Measurements from ENCODE around the gene DOC2B. TPM values are rescaled to one million over a fixed set of nuclear protein-coding genes. Genes with fewer than 3 reads are reported as not detected.

DOC2B gene
- total RNA-seq, 1 experiment from 2014 or later, result 15.2 TPM

DNA sequence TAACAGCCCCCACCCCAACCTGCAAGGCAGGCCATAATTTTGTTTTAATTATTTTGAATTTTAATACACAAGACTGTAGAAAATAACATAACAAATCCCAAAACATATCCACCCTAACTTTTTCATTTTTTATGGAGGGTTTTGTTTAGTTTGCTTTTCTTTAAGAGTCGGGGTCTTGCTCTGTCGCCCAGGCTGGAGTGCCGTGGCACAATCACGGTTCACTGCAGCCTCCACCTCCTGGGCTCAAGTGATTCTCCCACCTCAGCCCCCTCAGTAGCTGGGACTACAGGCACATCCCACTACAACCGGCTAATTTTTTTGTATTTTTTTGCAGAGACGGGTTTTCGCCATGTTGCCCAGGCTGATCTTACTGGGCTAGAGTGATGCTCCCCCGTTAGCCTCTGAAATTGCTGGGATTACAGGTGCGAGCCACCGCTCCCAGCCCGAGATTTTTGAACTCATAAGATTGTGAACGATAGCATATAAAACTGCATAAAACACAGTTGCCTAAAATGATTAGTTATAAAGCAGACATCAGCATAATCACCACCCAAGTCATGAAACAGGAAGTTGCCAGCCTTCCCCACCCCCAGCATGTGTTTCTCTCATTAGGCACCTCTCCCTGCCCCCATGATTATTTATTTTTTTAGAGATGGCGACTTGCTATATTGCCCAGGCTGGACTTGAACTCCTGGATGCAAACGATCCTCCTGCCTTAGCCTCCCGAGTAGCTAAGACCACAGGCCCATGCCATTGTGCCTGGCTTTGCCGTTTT, 13.6 kb upstream of the DOC2B start (continued):
- no peak for TF ChIP-seq TCF7L2 (IDR thresholded peaks at IDR 0.05; ENCODE audit: borderline replicate concordance, extremely low read depth, insufficient read depth, insufficient read length)
- TF ChIP-seq, protein P1, sequence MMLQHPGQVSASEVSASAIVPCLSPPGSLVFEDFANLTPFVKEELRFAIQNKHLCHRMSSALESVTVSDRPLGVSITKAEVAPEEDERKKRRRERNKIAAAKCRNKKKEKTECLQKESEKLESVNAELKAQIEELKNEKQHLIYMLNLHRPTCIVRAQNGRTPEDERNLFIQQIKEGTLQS (IDR thresholded peaks at IDR 0.05), result no peak

DNA sequence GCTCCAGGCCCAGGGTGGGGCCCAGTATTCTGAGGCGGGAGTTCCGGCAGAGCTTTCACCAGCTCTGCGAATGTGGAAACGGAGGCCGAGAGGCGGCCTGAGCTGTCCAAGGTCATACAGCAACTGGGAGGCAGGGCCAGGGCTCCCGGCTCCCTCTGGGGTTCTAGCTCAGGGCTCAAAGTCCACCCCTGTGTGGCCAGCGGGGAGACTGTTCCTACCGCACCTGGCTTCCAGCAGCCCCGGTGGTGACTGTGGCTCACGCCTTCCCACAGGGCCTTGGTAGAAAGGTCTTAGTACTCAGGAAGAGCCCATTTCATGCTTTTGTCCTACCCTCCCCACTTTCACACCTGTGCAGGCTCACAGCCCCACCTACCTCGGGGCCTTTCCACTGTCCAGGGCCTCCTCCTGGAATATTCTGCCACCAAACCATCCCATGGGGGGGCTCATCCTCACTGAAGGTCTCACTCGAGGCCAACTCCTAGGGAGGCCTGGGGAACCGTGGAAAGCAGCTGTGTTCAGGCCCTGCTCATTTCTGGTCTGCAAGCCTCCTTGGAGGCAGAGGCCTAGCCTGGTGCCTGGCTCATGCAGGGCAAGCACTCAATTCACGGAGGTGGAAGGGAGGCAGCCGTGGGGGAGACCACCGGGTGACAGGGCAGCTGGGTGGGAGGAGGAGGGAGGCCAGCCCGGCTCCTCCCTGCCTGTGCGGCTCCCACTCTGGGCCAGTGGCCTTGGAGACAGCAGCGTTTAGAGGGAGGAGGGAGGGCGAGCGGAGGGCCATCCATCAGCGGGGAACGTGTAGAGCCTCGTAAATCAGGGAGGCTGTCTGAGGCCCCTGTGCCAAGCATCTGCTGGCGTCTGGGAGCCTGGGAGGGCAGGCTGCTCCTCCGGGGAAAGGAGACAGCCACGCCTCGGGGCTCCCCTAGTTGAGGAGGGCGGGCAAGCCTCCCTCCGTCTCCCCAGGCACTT, 12.7 kb upstream of the DOC2B start:
- H3K27me3 ChIP-seq (ENCODE audit: insufficient read depth, low read length), result peaks cover 8% of the 10 kb centered on the region; the same call in 1 of the 2 replicates
- ATAC-seq (no peak), DNase-seq (ENCODE audit: low read depth, low spot score) (no peak)
- no peak overlapping the region for H3K27ac ChIP-seq (ENCODE audit: low read depth, low read length)
- H3K9ac ChIP-seq (ENCODE audit: low read length), result no peak overlapping the region
- ChIA-PET RAD21 (ENCODE audit: low non-redundant PET in 1 of 2, low total read pairs in 2 of 2, uncharacterized antibody in 2 of 2, unreplicated experiment in 2 of 2) (interaction anchor here in 1 of 2 experiments (0.6 kb wide), 1 partner anchor 1036 kb away, joined by 3 read pairs; no protein-coding TSS in a partner anchor), POLR2A (no interaction called here), CTCF (no interaction called here)
- H4K20me1 ChIP-seq (ENCODE audit: insufficient read depth), result no peaks in the 10 kb centered on the region
- H3K4me3 ChIP-seq (replicated peaks in 1 of 2; ENCODE audit: low read depth in 1 of 2, low read length in 2 of 2), result no peak overlapping the region
- H3K4me2 ChIP-seq (ENCODE audit: low read length), result no peak overlapping the region
- no peaks in the 10 kb centered on the region for H3K79me2 ChIP-seq (ENCODE audit: insufficient read depth, low read length)
- H3K36me3 ChIP-seq (ENCODE audit: control insufficient read depth in 1 of 2, insufficient read depth in 2 of 2, low read length in 2 of 2), result no peaks in the 10 kb centered on the region
- no peaks in the 10 kb centered on the region; a peak in 1 of 4 replicates for H3K9me3 ChIP-seq (ENCODE audit: control insufficient read depth in 1 of 2, insufficient read depth in 1 of 2, low read depth in 1 of 2, low read length in 2 of 2)
- H2AFZ ChIP-seq (ENCODE audit: low read depth, low read length, poor library complexity, severe bottlenecking), result no peak overlapping the region
- H3K4me1 ChIP-seq (ENCODE audit: control insufficient read depth in 1 of 2, insufficient read depth in 2 of 2, low read length in 2 of 2), result no peaks in the 10 kb centered on the region; a peak in 1 of 4 replicates
- no TSS peak for BruUV-seq (replicated peaks)
- no peaks in the 10 kb centered on the region for H3K9me2 ChIP-seq (ENCODE audit: insufficient read depth)
- intact Hi-C loops (cut with micrococcal nuclease), result no loop called here
- TF ChIP-seq SP1 (IDR thresholded peaks at IDR 0.05; ENCODE audit: low read depth), result no peak
- TF ChIP-seq TCF7L2 (IDR thresholded peaks at IDR 0.05; ENCODE audit: borderline replicate concordance, extremely low read depth, insufficient read depth, insufficient read length), result no peak
- TF ChIP-seq CEBPB (IDR thresholded peaks at IDR 0.05; ENCODE audit: low read depth), result no peak
- no peak for TF ChIP-seq ZFX (IDR thresholded peaks at IDR 0.05)
- TF ChIP-seq JUND (IDR thresholded peaks at IDR 0.05), result no peak
- TF ChIP-seq, protein P2, sequence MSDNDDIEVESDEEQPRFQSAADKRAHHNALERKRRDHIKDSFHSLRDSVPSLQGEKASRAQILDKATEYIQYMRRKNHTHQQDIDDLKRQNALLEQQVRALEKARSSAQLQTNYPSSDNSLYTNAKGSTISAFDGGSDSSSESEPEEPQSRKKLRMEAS (IDR thresholded peaks at IDR 0.05), result no peak
- TF ChIP-seq YY1 (IDR thresholded peaks at IDR 0.05; ENCODE audit: extremely low read depth, insufficient replicate concordance, low read depth, low read length), result no peak
- no peak for TF ChIP-seq RAD21 (IDR thresholded peaks at IDR 0.05; ENCODE audit: low read depth)
- TF ChIP-seq SIN3A (IDR thresholded peaks at IDR 0.05; ENCODE audit: low read depth), result no peak
- TF ChIP-seq EZH2phosphoT487 (IDR thresholded peaks at IDR 0.05; ENCODE audit: borderline replicate concordance), result no peak
- no peak for TF ChIP-seq EGR1 (IDR thresholded peaks at IDR 0.05; ENCODE audit: low read depth)

Data from HCT116 (cell line).